ENCODE data around the gene RAB30. TPM values are rescaled to one million over a fixed set of nuclear protein-coding genes. Genes with fewer than 3 reads are reported as not detected.
A peak's percentile ranks its signal among the peaks of the same experiment; 100 is the strongest.

The RAB30 gene
- total and polyA plus RNA-seq, 12 donors: 2.5 to 29.4 (median 21.7) TPM

DNA sequence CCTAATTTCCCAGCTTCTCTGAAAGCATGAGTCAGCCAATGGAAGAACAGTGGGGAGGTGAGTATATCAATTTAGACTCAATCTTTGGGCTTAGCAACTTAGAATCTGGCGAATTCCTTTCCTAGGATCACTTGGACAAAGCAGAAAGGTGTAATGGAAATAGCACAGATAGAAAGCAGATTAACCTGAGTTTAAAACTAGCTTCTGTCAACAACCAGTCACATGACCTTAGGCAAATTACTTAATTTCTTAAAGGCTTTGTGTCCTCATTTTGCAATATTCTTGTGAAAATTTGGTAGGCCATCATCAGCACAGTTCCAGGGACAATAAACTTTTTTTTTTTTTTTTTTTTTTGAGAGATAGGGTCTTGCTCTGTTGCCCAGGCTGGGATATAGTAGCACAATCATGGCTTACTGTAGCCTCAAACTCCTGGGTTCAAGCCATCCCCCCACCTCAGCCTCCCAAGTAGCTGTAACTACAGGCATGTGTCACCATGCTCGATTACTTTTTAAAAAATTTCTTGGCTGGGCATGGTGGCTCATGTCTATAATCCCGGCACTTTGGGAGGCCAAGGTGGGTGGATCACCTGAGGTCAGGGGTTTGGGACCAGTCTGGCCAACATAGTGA is 44.4 kb upstream of the RAB30 start:
- Histone ChIP-seq H3K4me3 (no peak overlapping the region), H3K27ac (no peak overlapping the region), H3K27me3 (no peaks in the 10 kb centered on the region), H3K36me3 (no peaks in the 10 kb centered on the region), H3K4me1 (peaks cover 0 to 15% (median 0%) of the 10 kb centered on the region in 9 donors), H3K9me3 (no peaks in the 10 kb centered on the region)
- 88 to 90% methylated on average over 3 of the region's 3 CpGs for WGBS, 2 donors
- DNase-seq (no peak), ATAC-seq (no peak)
- TF ChIP-seq, protein P1, sequence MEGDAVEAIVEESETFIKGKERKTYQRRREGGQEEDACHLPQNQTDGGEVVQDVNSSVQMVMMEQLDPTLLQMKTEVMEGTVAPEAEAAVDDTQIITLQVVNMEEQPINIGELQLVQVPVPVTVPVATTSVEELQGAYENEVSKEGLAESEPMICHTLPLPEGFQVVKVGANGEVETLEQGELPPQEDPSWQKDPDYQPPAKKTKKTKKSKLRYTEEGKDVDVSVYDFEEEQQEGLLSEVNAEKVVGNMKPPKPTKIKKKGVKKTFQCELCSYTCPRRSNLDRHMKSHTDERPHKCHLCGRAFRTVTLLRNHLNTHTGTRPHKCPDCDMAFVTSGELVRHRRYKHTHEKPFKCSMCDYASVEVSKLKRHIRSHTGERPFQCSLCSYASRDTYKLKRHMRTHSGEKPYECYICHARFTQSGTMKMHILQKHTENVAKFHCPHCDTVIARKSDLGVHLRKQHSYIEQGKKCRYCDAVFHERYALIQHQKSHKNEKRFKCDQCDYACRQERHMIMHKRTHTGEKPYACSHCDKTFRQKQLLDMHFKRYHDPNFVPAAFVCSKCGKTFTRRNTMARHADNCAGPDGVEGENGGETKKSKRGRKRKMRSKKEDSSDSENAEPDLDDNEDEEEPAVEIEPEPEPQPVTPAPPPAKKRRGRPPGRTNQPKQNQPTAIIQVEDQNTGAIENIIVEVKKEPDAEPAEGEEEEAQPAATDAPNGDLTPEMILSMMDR (IDR thresholded peaks at IDR 0.05): no peak
- intact Hi-C loops (cut with DNase I): no loop called here

DNA sequence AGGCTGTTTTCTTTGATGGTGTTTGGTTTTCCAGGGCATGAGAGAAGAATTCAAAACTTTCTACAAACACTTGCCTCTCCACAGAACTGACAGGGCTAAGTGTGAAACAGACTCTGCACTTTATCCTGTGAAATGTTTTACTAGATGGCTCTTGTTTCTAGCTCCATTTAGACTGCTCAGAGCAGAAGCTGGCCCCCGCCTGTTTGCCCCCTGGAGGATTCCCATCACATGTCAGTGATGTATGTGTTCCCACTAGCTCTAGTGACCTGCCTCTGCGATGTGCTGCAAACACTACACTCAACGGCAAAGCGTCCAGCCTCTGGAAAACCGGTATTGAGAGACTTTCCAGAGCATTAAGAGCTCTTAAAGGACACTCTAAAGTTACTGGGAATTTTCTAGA is 43.9 kb upstream of the RAB30 start:
- WGBS, 2 donors: 37 to 46% methylated on average over 5 of the region's 5 CpGs
- ATAC-seq (peak in 5 of 8 donors; percentile 29 to 46 (median 37)), DNase-seq (peak in 1 of 2 donors; percentile 24)
- no peaks in the 10 kb centered on the region for H3K27me3 ChIP-seq
- no peaks in the 10 kb centered on the region for H3K36me3 ChIP-seq
- TF ChIP-seq, protein P1 (IDR thresholded peaks at IDR 0.05): no peak
- intact Hi-C loops (cut with DNase I): no loop called here
- peaks cover 0 to 15% (median 0%) of the 10 kb centered on the region in 9 donors for H3K4me1 ChIP-seq
- no peak overlapping the region for H3K27ac ChIP-seq
- no peaks in the 10 kb centered on the region for H3K9me3 ChIP-seq
- H3K4me3 ChIP-seq: no peak overlapping the region

DNA sequence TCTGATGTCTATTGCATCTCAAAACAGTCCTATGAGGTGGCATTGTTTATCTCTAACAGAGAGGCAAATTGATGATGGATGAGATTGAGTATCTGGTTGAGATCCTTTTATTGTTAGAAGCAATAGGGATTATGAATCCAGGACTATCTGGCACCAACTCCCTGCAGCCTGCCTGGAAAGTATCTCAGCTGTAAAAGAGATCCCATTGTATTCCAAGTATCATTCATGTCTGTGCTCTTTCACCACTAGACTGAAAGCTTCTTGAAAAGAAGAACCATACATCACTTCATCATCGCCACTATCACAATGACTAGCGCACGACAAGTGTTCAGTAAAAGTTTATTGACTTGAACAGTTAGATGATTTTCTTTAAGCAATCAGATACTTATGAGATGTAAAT is 43.3 kb upstream of the RAB30 start:
- 75 to 84% methylated on average over 3 of the region's 3 CpGs for WGBS, 2 donors
- TF ChIP-seq, protein P1 (IDR thresholded peaks at IDR 0.05): no peak
- Histone ChIP-seq H3K9me3 (no peaks in the 10 kb centered on the region), H3K4me3 (no peak overlapping the region), H3K36me3 (no peaks in the 10 kb centered on the region), H3K27me3 (no peaks in the 10 kb centered on the region), H3K4me1 (peaks cover 0 to 15% (median 0%) of the 10 kb centered on the region in 9 donors), H3K27ac (no peak overlapping the region)
- DNase-seq (no peak), ATAC-seq (no peak)
- intact Hi-C loops (cut with DNase I): no loop called here

DNA sequence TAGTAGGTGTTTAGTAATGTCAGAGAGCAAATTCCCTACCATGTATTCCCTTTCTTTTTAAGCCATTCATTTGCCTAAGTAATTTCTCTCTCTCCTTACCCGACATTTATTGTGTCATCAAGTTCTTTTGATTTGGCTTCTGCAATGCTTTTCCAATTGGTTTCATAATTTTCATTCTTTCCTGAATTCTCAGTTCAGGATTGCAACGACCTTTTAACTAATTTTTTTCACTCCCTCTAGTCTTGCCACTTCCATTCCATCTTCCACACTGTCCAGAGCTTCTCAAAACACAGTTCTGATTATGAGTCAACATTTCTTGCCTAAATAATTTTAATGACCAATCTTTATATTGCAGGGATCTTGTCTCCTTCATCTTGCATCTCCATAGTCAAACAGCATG is 41.2 kb upstream of the RAB30 start:
- Histone ChIP-seq H3K9me3 (no peaks in the 10 kb centered on the region), H3K4me3 (no peak overlapping the region), H3K27me3 (no peaks in the 10 kb centered on the region), H3K36me3 (no peaks in the 10 kb centered on the region), H3K27ac (no peak overlapping the region), H3K4me1 (peaks cover 0 to 9% (median 0%) of the 10 kb centered on the region in 9 donors)
- whole genome bisulfite sequencing, 2 donors: 69 to 75% methylated on average over 2 of the region's 2 CpGs
- TF ChIP-seq, protein P1 (IDR thresholded peaks at IDR 0.05): no peak
- ATAC-seq: no peak
- intact Hi-C loops (cut with DNase I): no loop called here
- DNase-seq: no peak

All from heart right ventricle (tissue), 16 donors.